Fibroblast of the aortic adventitia (primary cell): ENCODE results near the gene VTCN1. TPM values are rescaled to one million over a fixed set of nuclear protein-coding genes. Genes with fewer than 3 reads are reported as not detected.

Experiments
- DNase-seq: peaks from one replicate; pipeline ENCODE4 v3.0.0-alpha.2; 2010; ENCODE audit warnings: low read depth
- H3K4me3 ChIP-seq: 2 replicates; pipeline ENCODE4 v1.5.1; 2011; ENCODE audit warnings: low read depth, mild to moderate bottlenecking, control low read depth, low read length, moderate library complexity
- CTCF ChIP-seq: IDR thresholded peaks from 2 replicates; pipeline ENCODE4 v1.5.1; 2011; ENCODE audit warnings: mild to moderate bottlenecking, low read length, control low read depth, inconsistent platforms; ENCODE audit not compliant: insufficient read depth
- total RNA-seq: library from RNA; depleted of rRNA; stranded (reverse); fragments of >200 nt; gene quantifications from 2 replicates; pipeline ENCODE4 v1.2.3, GENCODE V29; 2012; ENCODE audit warnings: low replicate concordance

Gene VTCN1
- total RNA-seq, 1 donor = not detected

GRCh38 chr1:117130526-117130925, 80.2 kb downstream of the VTCN1 start:
- DNase-seq = no peak
- no peak overlapping the region for H3K4me3 ChIP-seq
- no peak for TF ChIP-seq CTCF

- H3K4me3 ChIP-seq = no peak overlapping the region
- peak; percentile 46 for TF ChIP-seq CTCF
- DNase-seq = peak; percentile 80
Observed at GRCh38 chr1:117128323-117129079, 82.2 kb downstream of the VTCN1 start.

GRCh38 chr1:117127795-117128194, 82.9 kb downstream of the VTCN1 start:
- peak; percentile 41 for DNase-seq
- TF ChIP-seq CTCF = no peak
- H3K4me3 ChIP-seq = no peak overlapping the region

- no peak for DNase-seq
- no peak for TF ChIP-seq CTCF
- no peak overlapping the region for H3K4me3 ChIP-seq
Observed at GRCh38 chr1:117124661-117125060, 86.1 kb downstream of the VTCN1 start.

GRCh38 chr1:117123274-117123673, 87.5 kb downstream of the VTCN1 start:
- DNase-seq = no peak
- TF ChIP-seq CTCF = no peak
- no peak overlapping the region for H3K4me3 ChIP-seq

GRCh38 chr1:117122330-117123025, 88.2 kb downstream of the VTCN1 start:
- no peak for DNase-seq
- H3K4me3 ChIP-seq = peak overlapping the region; percentile 93
- TF ChIP-seq CTCF = no peak
